ENCODE results near the gene TENT5C.
"Not testable (repeated sequence)": the region's sequence is repeated elsewhere in the genome, so short reads cannot be mapped to it uniquely, and the experiment has no call there.

Gene TENT5C

GRCh38 chr1:117556976-117557375, 48.9 kb upstream of the TENT5C start (continued):
- TF ChIP-seq PRDM6 (tag by site-specific recombination; IDR thresholded peaks at IDR 0.05), result no peak
- no peak for TF ChIP-seq GLI2 (tag by site-specific recombination; IDR thresholded peaks at IDR 0.05; ENCODE audit: borderline replicate concordance, low read depth)
- no peak for TF ChIP-seq ZNF2 (tag by site-specific recombination; IDR thresholded peaks at IDR 0.05)
- TF ChIP-seq ZNF513 (tag by site-specific recombination; IDR thresholded peaks at IDR 0.05), result no peak
- no peak for TF ChIP-seq ZNF777 (tag by site-specific recombination; IDR thresholded peaks at IDR 0.05; ENCODE audit: borderline replicate concordance)
- TF ChIP-seq ZNF768 (tag by site-specific recombination; IDR thresholded peaks at IDR 0.05), result no peak
- TF ChIP-seq ZNF544 (tag by site-specific recombination; IDR thresholded peaks at IDR 0.05), result no peak
- no peak for TF ChIP-seq ZNF76 (tag by site-specific recombination; IDR thresholded peaks at IDR 0.05; ENCODE audit: borderline replicate concordance, low read depth)
- no peak for TF ChIP-seq ZFP41 (tag by site-specific recombination; IDR thresholded peaks at IDR 0.05; ENCODE audit: borderline replicate concordance)
- TF ChIP-seq ZNF707 (tag by site-specific recombination; IDR thresholded peaks at IDR 0.05), result no peak
- no peak for TF ChIP-seq GLIS1 (tag by site-specific recombination; IDR thresholded peaks at IDR 0.05)
- no peak for TF ChIP-seq ZSCAN5A (tag by site-specific recombination; IDR thresholded peaks at IDR 0.05)

GRCh38 chr1:117558451-117558850, 47.4 kb upstream of the TENT5C start:
- H3K4me3 ChIP-seq (ENCODE audit: low read depth, low read length); H3K9me3 ChIP-seq (ENCODE audit: control insufficient read depth, insufficient read depth, low read depth, low read length); H3K4me1 ChIP-seq (ENCODE audit: control insufficient read depth, insufficient read depth, low read length); CTCF ChIA-PET; POLR2A ChIA-PET; H3K36me3 ChIP-seq (ENCODE audit: control insufficient read depth in 2 of 2, insufficient read depth in 1 of 2, low read length in 2 of 2); H3K27ac ChIP-seq (ENCODE audit: extremely low read depth, low read depth, low read length): not testable (repeated sequence)

GRCh38 chr1:117559139-117559538, 46.7 kb upstream of the TENT5C start:
- ChIA-PET CTCF (interaction anchor here (0.8 kb wide), 1 partner anchor 195 kb away, joined by 3 read pairs; no protein-coding TSS in a partner anchor), POLR2A (no interaction called here)
- no peaks in the 10 kb centered on the region for H3K9me3 ChIP-seq (ENCODE audit: control insufficient read depth, insufficient read depth, low read depth, low read length)
- H3K4me3 ChIP-seq (ENCODE audit: low read depth, low read length), result no peak overlapping the region
- no peaks in the 10 kb centered on the region for H3K36me3 ChIP-seq (ENCODE audit: control insufficient read depth in 2 of 2, insufficient read depth in 1 of 2, low read length in 2 of 2)
- no peak overlapping the region for H3K27ac ChIP-seq (ENCODE audit: extremely low read depth, low read depth, low read length)
- H3K4me1 ChIP-seq (ENCODE audit: control insufficient read depth, insufficient read depth, low read length), result no peaks in the 10 kb centered on the region
- TF ChIP-seq PRDM1 (tag by site-specific recombination; IDR thresholded peaks at IDR 0.05), result no peak
- TF ChIP-seq ELK4 (IDR thresholded peaks at IDR 0.05; ENCODE audit: borderline replicate concordance, low read depth, low read length), result no peak
- TF ChIP-seq ZFP37 (tag by site-specific recombination; IDR thresholded peaks at IDR 0.05), result no peak
- TF ChIP-seq FEZF1 (tag by site-specific recombination; IDR thresholded peaks at IDR 0.05), result no peak
- no peak for TF ChIP-seq ZSCAN5A (tag by site-specific recombination; IDR thresholded peaks at IDR 0.05)
- TF ChIP-seq ZNF580 (tag by site-specific recombination; IDR thresholded peaks at IDR 0.05), result no peak
- TF ChIP-seq ZNF280D (tag by site-specific recombination; IDR thresholded peaks at IDR 0.05), result no peak
- no peak for TF ChIP-seq ZNF324 (tag by site-specific recombination; IDR thresholded peaks at IDR 0.05)
- no peak for TF ChIP-seq INSM2 (tag by site-specific recombination; IDR thresholded peaks at IDR 0.05)
- TF ChIP-seq SP7 (tag by site-specific recombination; IDR thresholded peaks at IDR 0.05), result no peak

Measured in HEK293 (cell line).